Activated T-cell treated with anti-CD3 and anti-CD28 coated beads for 24 hours (primary cell): ENCODE measurements around the gene NCK2.

Experiments used
- DNase-seq: peaks from one replicate; pipeline ENCODE4 v3.0.0-alpha.2; 2020; ENCODE audit warnings: low read depth

NCK2 gene

DNA sequence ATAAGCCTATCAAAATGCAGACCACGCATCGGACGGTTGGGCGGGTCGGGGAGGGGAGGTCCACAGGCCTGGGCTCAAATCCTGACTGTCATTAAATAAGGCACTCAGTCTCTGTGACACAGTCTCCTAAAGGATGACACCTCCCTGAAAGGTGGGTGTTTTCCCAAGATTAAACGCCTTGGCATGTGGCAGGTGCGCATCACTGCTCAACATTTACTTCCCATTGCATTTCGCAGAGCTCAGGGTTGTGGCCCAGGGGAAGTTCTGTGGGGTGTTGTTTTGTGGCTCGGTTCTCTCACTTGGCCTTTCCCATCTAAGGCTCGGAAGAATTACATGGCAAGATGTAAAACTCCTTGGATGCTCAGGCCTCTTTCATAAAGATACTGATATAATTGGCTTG lies 107.4 kb downstream of the NCK2 start:
- DNase-seq = no peak

DNA sequence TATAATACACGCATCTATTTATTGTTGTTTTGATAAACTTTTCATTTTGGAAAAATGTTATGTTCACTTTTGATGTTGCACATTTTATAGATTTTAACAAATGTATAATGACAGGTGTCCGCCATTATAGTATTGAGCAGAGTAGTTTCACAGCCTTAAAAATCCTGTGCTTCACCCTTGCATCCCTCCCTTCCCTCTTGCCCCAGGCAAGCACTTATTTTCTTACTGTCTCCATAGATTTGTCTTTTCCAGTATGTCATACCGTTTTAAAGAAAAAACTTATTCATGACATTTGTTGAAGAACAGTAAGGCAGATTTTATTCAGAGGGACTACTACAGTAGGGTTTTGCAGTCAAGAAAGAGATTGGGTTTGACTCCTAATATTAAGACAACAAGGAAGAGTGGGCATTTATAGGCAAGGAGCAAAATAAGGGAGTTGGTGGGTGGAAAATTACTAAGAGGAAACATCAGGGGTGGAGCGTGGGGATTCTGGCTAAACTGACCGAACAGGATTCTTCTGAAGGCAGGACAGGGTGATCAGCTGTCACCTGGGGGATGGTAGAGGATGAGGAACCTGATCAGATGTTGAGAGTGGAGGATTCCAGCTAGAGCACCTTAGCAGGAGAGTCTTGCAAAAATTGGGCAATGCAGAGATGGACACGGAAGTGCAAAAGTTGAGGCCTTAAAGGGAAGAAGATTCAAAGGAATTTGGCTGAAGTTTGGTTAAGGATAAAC lies 108.8 kb downstream of the NCK2 start:
- DNase-seq = no peak

DNA sequence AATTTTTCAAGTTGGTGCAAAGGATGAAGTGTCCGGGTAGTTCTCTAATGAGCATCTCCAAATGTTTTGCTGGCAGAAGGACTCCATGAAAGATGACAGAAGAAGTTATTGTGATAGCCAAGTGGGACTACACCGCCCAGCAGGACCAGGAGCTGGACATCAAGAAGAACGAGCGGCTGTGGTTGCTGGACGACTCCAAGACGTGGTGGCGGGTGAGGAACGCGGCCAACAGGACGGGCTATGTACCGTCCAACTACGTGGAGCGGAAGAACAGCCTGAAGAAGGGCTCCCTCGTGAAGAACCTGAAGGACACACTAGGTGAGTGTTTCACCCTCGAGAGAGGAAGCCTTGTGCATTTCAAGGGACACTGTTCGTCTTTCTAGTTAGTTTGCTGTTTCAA lies 110.3 kb downstream of the NCK2 start:
- DNase-seq = no peak

DNA sequence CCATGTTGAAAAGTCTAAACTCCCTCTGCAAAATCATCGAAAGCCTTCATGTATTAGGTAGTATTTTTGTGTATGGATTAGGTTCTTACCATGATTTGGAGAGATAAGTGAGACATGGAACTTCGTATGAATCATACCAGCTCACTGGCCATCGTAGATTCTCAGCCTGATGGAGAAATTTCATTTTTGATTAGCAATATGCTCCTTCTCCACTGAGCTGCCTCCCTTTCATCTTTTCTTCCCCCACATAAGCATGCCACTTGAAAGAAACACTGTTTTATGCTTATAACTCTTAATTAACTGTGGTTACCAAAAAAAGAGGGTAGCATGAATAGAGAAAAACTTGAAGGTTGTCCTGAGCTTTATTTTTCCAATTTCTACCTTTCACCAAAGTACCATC lies 111.9 kb downstream of the NCK2 start:
- no peak for DNase-seq

DNA sequence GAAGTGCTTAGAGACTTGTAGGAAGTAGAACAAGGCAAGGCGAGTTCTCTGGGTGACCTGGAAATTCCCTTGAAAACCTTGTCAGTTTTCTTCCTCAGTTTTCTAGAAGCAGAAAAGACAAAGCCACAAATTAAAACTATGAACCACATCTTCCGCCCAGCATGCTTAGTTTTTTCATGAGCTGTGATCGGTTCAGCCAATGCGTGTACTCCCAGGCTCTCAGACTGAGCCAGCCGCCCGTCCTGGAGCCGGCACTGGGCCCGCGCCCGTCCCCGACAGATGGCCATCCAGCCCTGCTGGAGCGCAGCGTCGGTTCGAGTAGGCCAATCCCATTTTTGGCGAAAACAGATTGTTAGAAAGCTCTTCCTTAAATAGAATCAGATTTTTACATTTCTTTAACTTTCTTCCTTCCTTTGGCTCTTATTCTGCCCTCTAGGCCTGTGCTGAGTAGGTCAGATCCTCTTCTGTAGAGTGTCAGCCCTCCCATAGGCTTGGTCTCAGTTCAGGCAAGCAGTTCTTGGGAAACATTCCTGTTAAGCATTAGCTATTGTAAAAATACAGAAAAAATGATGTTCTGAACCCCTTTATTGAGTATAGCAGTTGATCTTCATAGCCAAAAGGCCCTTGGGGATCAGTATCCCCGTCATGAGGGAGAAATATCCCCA lies 112.5 kb downstream of the NCK2 start:
- no peak for DNase-seq

DNA sequence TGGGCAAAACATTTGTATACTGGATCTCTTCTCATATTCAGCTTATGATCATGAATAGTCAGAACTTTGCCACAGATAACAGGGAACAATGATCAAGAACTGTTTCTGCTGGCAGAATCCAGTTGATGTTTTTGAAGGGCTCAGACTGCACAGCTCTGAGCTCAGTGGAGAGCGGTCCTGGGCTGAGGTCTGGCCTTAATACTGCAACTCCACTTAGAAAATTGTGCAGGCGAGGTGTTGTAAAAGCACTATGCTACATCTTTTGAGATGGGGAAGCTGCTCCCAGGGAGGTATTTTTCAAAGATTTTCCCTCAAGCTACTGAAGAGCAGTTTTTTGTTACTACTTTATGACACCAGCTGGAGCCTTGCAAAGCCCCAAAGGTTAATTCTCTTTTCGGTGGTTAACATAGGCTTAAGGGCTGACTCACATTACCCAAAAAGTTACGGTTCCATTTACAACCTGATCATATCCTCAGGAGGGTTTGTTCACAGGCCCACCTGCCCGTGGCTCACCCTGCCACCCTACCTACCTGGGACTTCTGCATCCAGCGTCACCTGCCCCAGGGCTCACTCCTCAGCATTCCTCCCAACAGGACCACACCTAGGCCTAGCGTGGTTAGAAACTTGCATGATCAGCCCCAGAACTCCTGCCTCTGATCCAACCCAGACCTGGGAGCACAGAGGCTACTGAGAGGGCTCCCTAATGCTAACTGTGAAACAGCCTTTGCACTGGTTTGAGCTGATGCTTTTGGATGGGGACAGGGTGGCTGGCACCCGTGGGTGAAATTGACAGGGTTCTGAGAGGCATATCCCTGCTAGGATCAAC lies 114.4 kb downstream of the NCK2 start:
- DNase-seq = no peak

DNA sequence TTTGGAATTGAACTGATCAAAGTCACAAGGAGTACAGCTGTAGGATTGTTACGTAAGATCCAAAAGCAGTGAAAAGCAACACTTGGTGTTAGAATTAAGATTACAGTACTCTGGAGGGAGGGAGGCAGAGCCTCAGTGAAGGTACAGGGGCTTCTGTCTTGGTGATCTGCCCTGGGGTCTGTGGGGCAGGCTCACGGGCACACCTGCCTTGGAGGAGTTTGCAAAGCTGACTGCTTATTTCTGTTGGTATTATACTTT lies 114.9 kb downstream of the NCK2 start:
- no peak for DNase-seq

DNA sequence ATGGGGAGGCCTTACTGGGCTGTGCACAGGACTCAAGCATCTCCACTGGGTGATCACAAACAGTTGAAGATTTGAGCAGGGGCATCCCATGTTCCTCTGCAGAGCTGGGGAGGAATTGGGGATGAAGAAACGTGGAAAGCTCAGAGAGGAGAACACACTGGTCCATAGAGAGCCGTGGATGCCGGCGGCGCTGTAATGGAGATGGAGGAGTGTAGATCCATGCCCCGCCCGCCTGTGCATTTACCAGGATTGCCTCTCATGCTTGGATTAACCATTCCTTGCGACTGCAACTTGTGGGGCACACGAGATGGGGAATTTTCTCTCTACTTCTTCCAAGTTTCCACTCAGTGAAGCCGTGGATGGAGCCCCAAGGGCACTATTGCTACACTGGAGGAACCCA lies 115.9 kb downstream of the NCK2 start:
- no peak for DNase-seq

DNA sequence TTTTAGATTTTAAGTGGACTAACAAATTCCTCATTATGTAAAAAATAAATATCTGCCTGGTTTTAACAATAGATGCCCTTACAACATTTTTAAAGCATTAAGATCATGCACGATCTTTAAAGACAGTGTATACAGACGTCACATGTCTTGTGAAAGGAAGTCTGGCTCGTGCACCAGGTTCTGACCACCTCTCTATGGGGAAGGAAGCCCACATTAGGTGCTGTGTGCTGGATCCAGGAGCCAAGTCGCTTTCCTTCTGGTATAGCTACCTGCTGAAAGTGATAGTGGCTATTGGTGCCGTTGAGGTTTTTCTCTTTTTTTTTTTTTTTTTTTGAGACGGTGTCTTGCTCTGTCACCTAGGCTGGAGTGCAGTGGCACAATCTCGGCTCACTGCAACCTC lies 116.5 kb downstream of the NCK2 start:
- DNase-seq = no peak

DNA sequence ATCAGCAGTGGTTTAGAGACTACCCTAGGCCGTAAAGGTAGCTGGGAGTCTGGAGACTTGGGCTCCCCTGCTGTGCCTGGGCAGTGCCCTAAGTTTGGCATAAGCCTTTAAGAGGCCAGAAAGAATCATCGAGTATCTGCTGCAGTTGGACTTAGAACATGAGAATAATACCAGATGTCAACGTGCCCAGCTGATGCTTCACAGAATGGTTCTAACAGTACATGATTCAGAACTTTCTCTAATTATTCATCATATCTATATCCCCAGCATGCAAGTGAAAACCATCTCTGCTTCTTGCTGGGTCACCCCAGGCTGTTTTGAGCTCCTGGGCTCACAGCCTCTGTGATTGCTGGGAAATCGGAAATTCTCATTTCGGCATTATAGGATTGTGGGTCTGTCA lies 118.1 kb downstream of the NCK2 start:
- no peak for DNase-seq

DNA sequence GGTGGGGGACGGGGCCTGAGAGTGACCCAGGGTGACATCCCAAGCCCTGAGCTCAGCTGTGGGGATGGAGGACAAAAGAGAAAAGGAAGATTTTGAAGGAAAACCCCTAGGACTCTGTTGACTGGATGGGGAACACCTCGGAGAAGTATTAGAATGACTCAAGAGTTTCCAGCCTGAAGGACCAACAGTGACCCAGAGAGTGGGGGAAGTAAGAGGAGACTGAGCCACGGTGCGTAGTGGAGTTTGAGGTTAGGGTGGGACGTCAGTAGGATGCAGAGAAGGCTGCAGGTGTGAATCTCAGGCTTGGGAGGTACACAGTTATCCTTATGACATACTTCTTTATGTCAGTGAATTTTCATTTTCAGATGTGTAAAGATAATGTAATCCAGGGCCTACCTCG lies 119.5 kb downstream of the NCK2 start:
- no peak for DNase-seq

DNA sequence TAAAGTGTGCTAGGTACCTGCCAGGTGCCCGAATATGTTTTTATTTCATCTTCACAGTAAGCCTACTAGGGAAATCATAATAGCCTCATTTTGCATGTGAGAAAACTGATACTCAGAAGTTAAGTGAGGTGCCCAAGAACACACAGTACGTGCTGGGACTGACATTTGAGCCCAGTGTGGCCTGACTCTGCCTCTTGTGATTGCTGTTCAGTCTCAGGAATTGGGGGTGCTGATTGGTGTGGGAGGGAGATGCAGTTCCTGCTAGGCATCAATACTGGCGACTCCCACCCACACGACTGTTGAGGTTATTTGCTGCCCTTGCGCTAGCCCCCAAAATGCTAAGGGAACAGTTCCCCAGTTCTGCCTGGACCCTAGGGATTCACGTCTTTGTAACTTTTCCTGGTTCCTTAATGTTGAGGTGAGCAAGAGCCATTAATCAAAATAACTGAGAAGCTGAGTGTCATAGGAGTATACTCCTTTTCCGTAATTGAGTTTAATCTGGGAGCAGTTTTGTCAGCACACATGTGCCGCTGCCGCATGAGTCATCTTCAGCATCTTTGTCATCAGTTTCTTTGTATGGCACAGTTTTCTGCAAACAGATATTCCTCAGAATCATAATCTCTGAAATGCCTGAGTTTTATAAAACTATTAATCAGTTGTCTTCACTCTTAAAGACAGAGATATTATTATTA lies 120.7 kb downstream of the NCK2 start:
- no peak for DNase-seq

DNA sequence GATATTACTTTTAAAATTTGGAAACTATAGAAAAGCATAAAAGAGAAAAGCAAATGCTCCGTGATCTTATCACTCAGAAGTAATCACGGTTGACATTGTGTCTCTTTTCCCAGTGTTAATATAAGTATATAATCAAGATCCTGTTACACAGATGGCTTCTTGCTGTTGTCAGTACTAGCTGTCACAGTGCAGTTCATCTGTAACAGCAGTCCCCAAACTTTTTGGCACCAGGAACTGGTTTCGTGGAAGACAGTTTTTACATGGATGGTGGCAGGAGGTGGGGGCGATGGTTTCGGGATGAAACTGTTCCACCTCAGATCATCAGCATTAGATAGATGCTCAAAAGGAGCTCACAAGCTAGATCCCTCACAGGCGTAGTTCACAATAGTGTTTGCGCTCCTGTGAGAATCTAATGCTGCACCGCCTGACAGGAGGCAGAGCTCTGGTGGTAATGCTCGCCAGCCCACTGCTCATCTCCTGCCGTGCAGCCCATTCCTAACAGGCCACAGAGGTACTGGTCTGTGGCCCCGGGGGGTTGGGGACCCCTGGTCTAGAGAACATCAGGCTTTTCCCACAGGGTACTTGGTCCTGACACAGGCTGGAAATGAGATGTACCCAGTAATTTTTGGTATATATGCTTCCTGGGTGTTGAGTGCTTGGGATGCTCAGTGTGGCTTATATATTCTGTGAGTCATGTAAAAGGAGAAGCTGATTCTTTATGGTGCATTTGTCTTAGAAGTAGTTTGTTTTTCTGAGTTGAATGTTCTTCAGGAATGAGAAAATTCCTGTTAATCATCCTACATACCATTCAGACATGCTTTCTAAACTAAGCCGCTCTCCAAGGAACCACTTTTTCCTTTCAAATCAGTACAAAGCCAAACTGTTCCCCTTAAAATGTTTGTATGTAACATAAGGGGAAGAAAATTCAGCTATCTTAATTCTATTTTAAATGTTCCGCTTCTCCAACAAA lies 121.8 kb downstream of the NCK2 start:
- no peak for DNase-seq

DNA sequence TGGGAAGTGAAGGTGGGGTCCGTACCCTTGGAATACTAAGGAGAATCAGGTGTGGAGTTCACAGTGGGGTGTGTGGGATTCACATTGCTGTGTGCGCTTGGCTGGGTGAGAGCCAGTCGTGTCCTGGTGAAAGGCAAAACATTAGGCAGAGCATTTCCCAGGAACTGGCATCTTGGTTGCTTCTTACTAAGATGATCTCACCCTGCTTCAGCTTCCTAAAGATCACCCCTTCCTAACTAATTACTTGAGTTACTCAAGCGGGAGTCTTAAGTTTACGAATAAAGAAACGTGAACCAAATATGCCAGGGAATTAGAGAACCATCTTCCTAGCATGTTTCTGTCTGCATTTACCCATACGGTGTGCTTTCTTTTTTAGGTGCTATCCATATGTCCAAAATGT lies 122.9 kb downstream of the NCK2 start:
- no peak for DNase-seq

DNA sequence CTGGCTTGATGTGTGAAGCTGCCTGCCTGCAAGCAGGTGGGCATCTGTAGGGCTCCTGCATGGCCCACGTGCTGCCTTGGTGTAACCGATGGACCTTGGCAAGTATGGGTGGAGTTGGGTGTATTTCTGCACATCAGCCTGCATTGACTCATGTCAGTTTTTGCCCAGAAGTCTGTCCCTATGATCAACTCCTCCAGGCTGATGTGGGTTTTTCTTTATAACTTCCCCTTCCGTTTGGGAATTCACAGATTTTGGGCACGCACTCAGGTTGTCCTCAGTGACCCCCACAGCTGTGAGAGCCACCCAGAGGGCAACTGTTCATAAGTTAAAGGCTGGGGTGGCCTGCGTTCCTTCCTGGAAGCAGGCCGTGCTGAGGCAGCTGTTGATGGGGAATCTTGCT lies 123.3 kb downstream of the NCK2 start:
- DNase-seq = no peak

DNA sequence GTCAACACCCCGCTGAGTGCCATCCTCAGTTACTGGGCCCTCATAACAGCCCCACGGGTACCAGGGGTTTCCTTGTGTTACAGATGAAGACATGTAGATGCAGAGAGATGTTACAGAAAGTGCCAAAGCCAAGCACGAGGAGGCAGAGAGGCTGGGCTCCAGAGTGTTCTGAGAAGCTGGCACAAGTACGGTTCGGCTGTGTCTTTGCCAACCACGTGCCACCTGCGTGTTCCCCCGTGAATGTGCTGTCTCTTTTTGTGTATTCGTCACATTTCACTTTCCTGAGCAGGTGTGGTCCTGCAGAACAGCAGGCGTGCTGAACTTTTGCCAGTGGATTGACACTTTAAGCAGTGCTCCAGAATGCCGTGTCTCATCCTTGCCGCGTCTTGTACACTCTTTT lies 124.6 kb downstream of the NCK2 start:
- no peak for DNase-seq

DNA sequence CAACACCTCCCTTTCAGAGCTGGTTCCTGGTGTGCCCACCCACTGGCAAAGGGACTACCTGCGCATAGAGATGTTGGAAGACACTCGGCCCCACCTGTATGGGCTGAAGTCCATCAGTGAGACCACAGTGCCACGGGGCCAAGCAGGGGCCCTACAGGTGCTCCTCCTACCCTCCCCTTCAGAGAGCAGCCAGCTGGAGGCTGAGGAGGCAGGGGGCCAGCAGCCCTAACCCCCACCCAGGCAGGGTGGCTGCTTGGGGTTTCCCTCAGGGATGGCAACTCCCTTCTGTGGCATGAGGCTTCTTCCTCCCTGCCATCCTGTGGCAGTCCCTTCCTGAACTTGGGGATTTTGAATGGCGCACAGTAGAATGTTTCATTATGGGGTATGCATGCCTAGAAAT lies 125.3 kb downstream of the NCK2 start:
- no peak for DNase-seq

DNA sequence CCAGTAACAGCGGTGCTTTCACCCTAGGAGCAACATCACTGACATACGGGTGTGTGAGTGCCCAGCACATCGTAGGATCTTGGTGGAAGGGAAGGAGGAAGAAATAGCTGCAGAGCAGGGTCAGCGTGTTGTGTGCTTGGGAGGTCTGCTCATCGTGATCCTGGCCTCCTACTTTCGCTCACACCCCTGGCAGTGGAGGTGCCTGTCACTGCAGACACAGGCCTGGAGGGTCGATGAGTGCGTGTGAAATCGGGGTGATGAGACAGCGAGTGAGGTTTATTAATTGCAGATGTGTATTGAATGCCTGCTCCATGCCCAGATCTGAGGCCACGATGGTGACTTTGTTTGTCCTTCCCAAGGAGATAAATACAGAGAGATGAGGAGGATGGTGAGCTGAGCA lies 126.1 kb downstream of the NCK2 start:
- DNase-seq = no peak

DNA sequence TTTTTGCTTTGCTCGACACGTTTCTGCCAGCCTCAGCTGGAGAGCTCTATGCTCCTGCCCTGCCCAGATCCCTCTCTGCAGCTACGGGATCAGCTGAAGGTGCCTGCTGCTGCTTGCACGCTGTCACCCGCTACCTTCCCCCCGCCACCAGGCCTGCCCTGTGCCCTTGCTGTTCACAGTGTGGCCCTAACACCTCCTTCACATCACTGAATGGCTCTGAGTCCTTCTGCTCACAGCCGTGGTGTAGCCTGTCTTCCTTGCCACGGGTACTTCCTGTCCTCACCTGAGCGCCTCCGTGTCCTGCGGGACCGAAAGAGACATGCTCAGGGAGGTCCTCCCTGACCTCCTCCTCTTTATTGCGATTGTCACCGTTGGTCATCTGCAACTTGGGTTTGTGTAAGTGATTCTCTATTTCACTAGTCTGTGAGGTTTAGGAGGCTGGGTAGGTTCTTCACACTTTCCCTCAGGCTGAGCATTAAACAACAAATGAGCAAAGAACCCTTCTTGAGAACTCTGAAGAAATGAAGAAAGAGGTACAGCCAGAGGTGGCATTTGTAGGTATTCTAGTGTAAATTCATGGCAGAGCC lies 127.5 kb downstream of the NCK2 start:
- no peak for DNase-seq

DNA sequence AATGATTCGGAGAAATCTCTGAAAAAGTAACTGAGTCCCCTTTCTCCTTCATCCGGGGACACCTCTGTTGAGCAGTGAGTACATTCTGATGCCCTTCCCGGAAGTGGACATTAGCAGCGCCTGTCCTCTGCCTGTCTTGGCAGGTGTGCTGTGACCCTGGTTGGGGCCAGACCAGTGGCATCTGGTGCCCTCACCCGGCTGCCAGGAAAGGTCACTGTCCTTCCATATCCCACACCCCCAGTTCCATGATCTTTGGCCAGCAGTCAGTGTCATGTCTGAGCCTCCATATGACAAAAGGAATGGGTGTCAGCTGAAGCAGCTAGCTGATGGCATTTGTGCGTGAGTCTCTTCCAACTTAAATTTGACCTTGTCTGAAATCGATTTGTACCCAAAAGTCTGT lies 128.1 kb downstream of the NCK2 start:
- no peak for DNase-seq

DNA sequence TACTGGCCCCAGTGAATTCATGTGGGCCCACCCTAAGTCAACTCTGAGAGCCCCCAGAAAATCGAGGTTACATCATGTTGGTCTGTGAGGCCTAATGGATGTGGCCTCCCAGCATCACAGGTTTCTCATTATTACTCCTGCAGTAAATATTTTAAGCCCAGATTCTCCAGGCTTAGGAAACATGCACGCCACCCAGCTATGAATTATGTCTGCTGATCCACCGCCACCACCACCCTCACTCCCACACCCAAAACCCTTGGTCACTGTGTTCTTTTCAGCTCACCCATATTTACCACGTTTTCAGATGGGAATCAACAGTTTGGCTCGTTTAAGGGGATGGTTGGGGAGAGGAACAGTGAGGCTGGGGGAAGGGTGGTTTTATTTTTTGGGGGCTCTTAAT lies 128.6 kb downstream of the NCK2 start:
- DNase-seq = no peak
